GM23338 (cell line): ENCODE results near the gene DCUN1D2. TPM values are rescaled to one million over a fixed set of nuclear protein-coding genes. Genes with fewer than 3 reads are reported as not detected.

Source experiments
- ATAC-seq: fragments of 200-7000 bp; cut with Tn5 transposase; 3 replicates; pipeline ENCODE4 v1.9.1; 2020
- DNase-seq: peaks from one replicate; pipeline ENCODE4 v3.0.0-alpha.2; 2015; ENCODE audit warnings: low spot score
- H2AFZ ChIP-seq: fragments of 200-600 bp; sonication (generic); 2 replicates; pipeline ENCODE4 v1.8.0; 2016; ENCODE audit warnings: antibody characterized with exemption, mild to moderate bottlenecking, moderate library complexity
- H3F3A ChIP-seq: fragments of 200-600 bp; sonication (generic); replicated peaks from 2 replicates; pipeline ENCODE4 v1.8.0; 2017; ENCODE audit warnings: antibody characterized with exemption, mixed run types, low read depth
- H3K27ac ChIP-seq: fragments of 200-600 bp; sonication (generic); 2 replicates; pipeline ENCODE4 v1.6.1; 2016; ENCODE audit warnings: low read depth
- H3K27me3 ChIP-seq: fragments of 200-600 bp; sonication (generic); 2 replicates; pipeline ENCODE4 v1.8.0; 2016; ENCODE audit warnings: mild to moderate bottlenecking, mixed run types, moderate library complexity; ENCODE audit not compliant: insufficient read depth
- H3K36me3 ChIP-seq: fragments of 200-600 bp; sonication (generic); 2 replicates; pipeline ENCODE4 v1.8.0; 2016; ENCODE audit warnings: mild to moderate bottlenecking; ENCODE audit not compliant: insufficient read depth
- H3K4me1 ChIP-seq: fragments of 200-600 bp; sonication (generic); 2 replicates; pipeline ENCODE4 v1.8.0; 2016; ENCODE audit warnings: mild to moderate bottlenecking, moderate library complexity; ENCODE audit not compliant: insufficient read depth
- H3K4me2 ChIP-seq: fragments of 200-600 bp; sonication (generic); 2 replicates; pipeline ENCODE4 v1.7.1; 2017; ENCODE audit warnings: mixed run types
- H3K4me3 ChIP-seq: fragments of 200-600 bp; sonication (generic); 2 replicates; pipeline ENCODE4 v1.6.1; 2016; ENCODE audit warnings: mixed run types
- H3K79me2 ChIP-seq: fragments of 200-600 bp; sonication (generic); replicated peaks from 2 replicates; pipeline ENCODE4 v1.8.0; 2017; ENCODE audit warnings: mild to moderate bottlenecking; ENCODE audit not compliant: insufficient read depth
- H3K9me2 ChIP-seq: fragments of 200-600 bp; sonication (generic); 2 replicates; pipeline ENCODE4 v1.8.0; 2017; ENCODE audit not compliant: insufficient read depth
- H4K20me1 ChIP-seq: fragments of 200-600 bp; sonication (generic); replicated peaks from 2 replicates; pipeline ENCODE4 v1.8.0; 2017; ENCODE audit warnings: mild to moderate bottlenecking; ENCODE audit not compliant: insufficient read depth
- H3K27ac Mint-ChIP-seq: 2 replicates; pipeline ENCODE4 v1.8.0; 2020; ENCODE audit warnings: inconsistent platforms, mild to moderate bottlenecking, moderate library complexity, mixed read lengths
- H3K27me3 Mint-ChIP-seq: 3 replicates; pipeline ENCODE4 v1.8.0; 2022; ENCODE audit warnings: low read depth, mild to moderate bottlenecking, moderate library complexity, mixed read lengths, inconsistent platforms; ENCODE audit not compliant: insufficient read depth, poor library complexity
- H3K36me3 Mint-ChIP-seq: 3 replicates; pipeline ENCODE4 v1.8.0; 2021; ENCODE audit warnings: low read depth, mild to moderate bottlenecking, inconsistent platforms, moderate library complexity, mixed read lengths
- H3K4me1 Mint-ChIP-seq: 3 replicates; pipeline ENCODE4 v1.8.0; 2020; ENCODE audit warnings: mild to moderate bottlenecking, inconsistent platforms, mixed read lengths
- H3K4me3 Mint-ChIP-seq: 3 replicates; pipeline ENCODE4 v1.8.0; 2021; ENCODE audit warnings: moderate library complexity, mild to moderate bottlenecking, inconsistent platforms, mixed read lengths
- H3K9me3 Mint-ChIP-seq: 3 replicates; pipeline ENCODE4 v1.8.0; 2020; ENCODE audit warnings: moderate library complexity, mild to moderate bottlenecking, inconsistent platforms, mixed read lengths
- EZH2 ChIP-seq: fragments of 200-600 bp; sonication (generic); IDR thresholded peaks from one replicate; pipeline ENCODE4 v1.8.0; 2017; ENCODE audit warnings: antibody characterized with exemption, mild to moderate bottlenecking, low read depth; ENCODE audit not compliant: unreplicated experiment
- POLR2AphosphoS5 ChIP-seq: IDR thresholded peaks from 2 replicates; pipeline ENCODE4 v1.6.1; 2016; ENCODE audit warnings: antibody characterized with exemption, low read depth
- STAT1 ChIP-seq: IDR thresholded peaks from one replicate; pipeline ENCODE4 v1.6.1; 2016; ENCODE audit warnings: antibody characterized with exemption; ENCODE audit not compliant: unreplicated experiment
- ZNF331 ChIP-seq: fragments of 250-450 bp; sonication (Bioruptor Pico); IDR thresholded peaks from 2 replicates; pipeline ENCODE4 v1.5.0; 2020; ENCODE audit warnings: low read depth, mild to moderate bottlenecking, moderate library complexity
- polyA plus RNA-seq: library from polyadenylated mRNA; unstranded; fragments of >200 nt; fragmentation: Nextera tagmentation; extraction: Ambion mirVana; gene quantifications from 2 replicates; pipeline ENCODE4 v1.2.1, GENCODE V29; 2016
- total RNA-seq: library from RNA; depleted of rRNA; stranded (reverse); fragments of >200 nt; shearing (Covaris generic); gene quantifications from 2 replicates; pipeline ENCODE4 v1.2.3, GENCODE V29; 2014
- TF ChIP-seq, protein P1 (sequence below), 2 experiments: fragments of 200-600 bp in 1 of 2; sonication (generic) in 1 of 2; conservative IDR thresholded peaks; 2 replicates each; pipeline versions ENCODE4 v1.5.1 to v1.6.1; 2016 to 2017; ENCODE audit warnings: antibody characterized with exemption in 2 of 2, low read depth in 2 of 2, mild to moderate bottlenecking in 2 of 2, moderate library complexity in 1 of 2
- TF ChIP-seq, protein P2 (sequence below): IDR thresholded peaks from one replicate; pipeline ENCODE4 v1.6.1; 2018; ENCODE audit warnings: antibody characterized with exemption; ENCODE audit not compliant: unreplicated experiment

Gene DCUN1D2
- total and polyA plus RNA-seq, 2 experiments from 2014 or later, result 12.3 to 38.0 TPM

- TF ChIP-seq EZH2, result no peak
- no peak for TF ChIP-seq POLR2AphosphoS5
Measured at GRCh38 chr13:113491982-113492381, 1.5 kb upstream of the DCUN1D2 start (continued).

- ATAC-seq, result peak; percentile 4; the same call in 2 of the 3 replicates
Measured at GRCh38 chr13:113491418-113491883, 940 bp upstream of the DCUN1D2 start.

GRCh38 chr13:113489549-113490495 lies 689 bp downstream of the DCUN1D2 start:
- no peaks in the 10 kb centered on the region for H3K9me2 ChIP-seq
- peak overlapping the region; percentile 97 for H3K4me3 ChIP-seq
- H2AFZ ChIP-seq, result no peak overlapping the region
- DNase-seq (peak; percentile 54), ATAC-seq (peak; percentile 11)
- Mint-ChIP-seq H3K9me3 (no peaks in the 10 kb centered on the region; the same call in 2 of the 3 replicates), H3K4me1 (peaks cover 56% of the 10 kb centered on the region), H3K27ac (peak overlapping the region; percentile 20; the same call in 1 of the 2 replicates), H3K27me3 (peaks cover 4% of the 10 kb centered on the region), H3K36me3 (no peaks in the 10 kb centered on the region; the same call in 2 of the 3 replicates), H3K4me3 (peak overlapping the region; percentile 90)
- H3K27ac ChIP-seq, result no peak overlapping the region
- H3K4me2 ChIP-seq, result peak overlapping the region; percentile 97
- H3K79me2 ChIP-seq, result peaks cover 90% of the 10 kb centered on the region
- H4K20me1 ChIP-seq, result peaks cover 37% of the 10 kb centered on the region
- no peaks in the 10 kb centered on the region for H3K27me3 ChIP-seq
- 0 out of 2 replicates have a peak, but pooled peaks cover 5% of the 10 kb centered on the region for H3F3A ChIP-seq
- peaks cover 40% of the 10 kb centered on the region for H3K4me1 ChIP-seq
- no peak for TF ChIP-seq ZNF331 (CRISPR knock-in tag)
- TF ChIP-seq, protein P1, sequence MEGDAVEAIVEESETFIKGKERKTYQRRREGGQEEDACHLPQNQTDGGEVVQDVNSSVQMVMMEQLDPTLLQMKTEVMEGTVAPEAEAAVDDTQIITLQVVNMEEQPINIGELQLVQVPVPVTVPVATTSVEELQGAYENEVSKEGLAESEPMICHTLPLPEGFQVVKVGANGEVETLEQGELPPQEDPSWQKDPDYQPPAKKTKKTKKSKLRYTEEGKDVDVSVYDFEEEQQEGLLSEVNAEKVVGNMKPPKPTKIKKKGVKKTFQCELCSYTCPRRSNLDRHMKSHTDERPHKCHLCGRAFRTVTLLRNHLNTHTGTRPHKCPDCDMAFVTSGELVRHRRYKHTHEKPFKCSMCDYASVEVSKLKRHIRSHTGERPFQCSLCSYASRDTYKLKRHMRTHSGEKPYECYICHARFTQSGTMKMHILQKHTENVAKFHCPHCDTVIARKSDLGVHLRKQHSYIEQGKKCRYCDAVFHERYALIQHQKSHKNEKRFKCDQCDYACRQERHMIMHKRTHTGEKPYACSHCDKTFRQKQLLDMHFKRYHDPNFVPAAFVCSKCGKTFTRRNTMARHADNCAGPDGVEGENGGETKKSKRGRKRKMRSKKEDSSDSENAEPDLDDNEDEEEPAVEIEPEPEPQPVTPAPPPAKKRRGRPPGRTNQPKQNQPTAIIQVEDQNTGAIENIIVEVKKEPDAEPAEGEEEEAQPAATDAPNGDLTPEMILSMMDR (conservative IDR thresholded peaks at IDR 0.05; ENCODE audit: low read depth in 2 of 2), result 0 out of 4 replicates have a peak, but pooled peaks of 1 of the 2 experiments have one; percentile 2
- H3K36me3 ChIP-seq, result no peaks in the 10 kb centered on the region

More at GRCh38 chr13:113491418-113491883, 940 bp upstream of the DCUN1D2 start:
- peaks cover 47% of the 10 kb centered on the region for H3K4me1 ChIP-seq
- no peaks in the 10 kb centered on the region; the same call in 2 of the 3 replicates for H3K9me3 Mint-ChIP-seq
- H3K36me3 ChIP-seq, result peaks cover under 1% of the 10 kb centered on the region; the same call in 1 of the 2 replicates
- H3K4me1 Mint-ChIP-seq, result peaks cover 63% of the 10 kb centered on the region
- peaks cover 13% of the 10 kb centered on the region; the same call in 1 of the 2 replicates for H3F3A ChIP-seq
- H3K4me2 ChIP-seq, result peak overlapping the region; percentile 97
- no peaks in the 10 kb centered on the region for H3K9me2 ChIP-seq
- peak overlapping the region; percentile 97 for H3K4me3 ChIP-seq
- peaks cover 5% of the 10 kb centered on the region for H3K36me3 Mint-ChIP-seq
- no peak overlapping the region; the same call in 1 of the 2 replicates for H3K27ac ChIP-seq
- DNase-seq, result peak; percentile 76
- TF ChIP-seq EZH2 (no peak), STAT1 (no peak)
- TF ChIP-seq, protein P2, sequence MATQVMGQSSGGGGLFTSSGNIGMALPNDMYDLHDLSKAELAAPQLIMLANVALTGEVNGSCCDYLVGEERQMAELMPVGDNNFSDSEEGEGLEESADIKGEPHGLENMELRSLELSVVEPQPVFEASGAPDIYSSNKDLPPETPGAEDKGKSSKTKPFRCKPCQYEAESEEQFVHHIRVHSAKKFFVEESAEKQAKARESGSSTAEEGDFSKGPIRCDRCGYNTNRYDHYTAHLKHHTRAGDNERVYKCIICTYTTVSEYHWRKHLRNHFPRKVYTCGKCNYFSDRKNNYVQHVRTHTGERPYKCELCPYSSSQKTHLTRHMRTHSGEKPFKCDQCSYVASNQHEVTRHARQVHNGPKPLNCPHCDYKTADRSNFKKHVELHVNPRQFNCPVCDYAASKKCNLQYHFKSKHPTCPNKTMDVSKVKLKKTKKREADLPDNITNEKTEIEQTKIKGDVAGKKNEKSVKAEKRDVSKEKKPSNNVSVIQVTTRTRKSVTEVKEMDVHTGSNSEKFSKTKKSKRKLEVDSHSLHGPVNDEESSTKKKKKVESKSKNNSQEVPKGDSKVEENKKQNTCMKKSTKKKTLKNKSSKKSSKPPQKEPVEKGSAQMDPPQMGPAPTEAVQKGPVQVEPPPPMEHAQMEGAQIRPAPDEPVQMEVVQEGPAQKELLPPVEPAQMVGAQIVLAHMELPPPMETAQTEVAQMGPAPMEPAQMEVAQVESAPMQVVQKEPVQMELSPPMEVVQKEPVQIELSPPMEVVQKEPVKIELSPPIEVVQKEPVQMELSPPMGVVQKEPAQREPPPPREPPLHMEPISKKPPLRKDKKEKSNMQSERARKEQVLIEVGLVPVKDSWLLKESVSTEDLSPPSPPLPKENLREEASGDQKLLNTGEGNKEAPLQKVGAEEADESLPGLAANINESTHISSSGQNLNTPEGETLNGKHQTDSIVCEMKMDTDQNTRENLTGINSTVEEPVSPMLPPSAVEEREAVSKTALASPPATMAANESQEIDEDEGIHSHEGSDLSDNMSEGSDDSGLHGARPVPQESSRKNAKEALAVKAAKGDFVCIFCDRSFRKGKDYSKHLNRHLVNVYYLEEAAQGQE, result no peak
- H2AFZ ChIP-seq, result no peak overlapping the region
- peaks cover 22% of the 10 kb centered on the region for H4K20me1 ChIP-seq
- H3K4me3 Mint-ChIP-seq, result peak overlapping the region; percentile 81
- peaks cover 4% of the 10 kb centered on the region for H3K27me3 Mint-ChIP-seq
- H3K27ac Mint-ChIP-seq, result no peak overlapping the region
- no peaks in the 10 kb centered on the region for H3K27me3 ChIP-seq
- H3K79me2 ChIP-seq, result peaks cover 84% of the 10 kb centered on the region
